ENCODE results near the gene XKR7. TPM values are rescaled to one million over a fixed set of nuclear protein-coding genes. Genes with fewer than 3 reads are reported as not detected.

Gene XKR7
- total and polyA plus RNA-seq, 10 of the 15 experiments (the other 5 are each of a cell fraction or from before 2014, with no cell fraction given): not detected

GRCh38 chr20:32051720-32052089 is 83.8 kb downstream of the XKR7 start:
- no peak overlapping the region for H2AFZ ChIP-seq (ENCODE audit: control insufficient read depth, low read depth, low read length)

GRCh38 chr20:32052090-32052777 is 84.3 kb downstream of the XKR7 start, which contains the start of gene HCK:
TSS of gene HCK (plus strand) at chr20:32052242.
- H3K9ac ChIP-seq (ENCODE audit: control insufficient read depth, insufficient read depth, low read length): peak within 1 kb of the TSS; percentile 75
- FAIRE-seq (no peak), ATAC-seq (peak; percentile 85), DNase-seq (ENCODE audit: low read depth, low spot score) (no peak)
- peaks cover 15% of the 10 kb centered on the region for H3K4me1 ChIP-seq (ENCODE audit: control insufficient read depth, insufficient read depth, low read length)
- H3K9me3 ChIP-seq (replicated peaks; ENCODE audit: control insufficient read depth, insufficient read depth, low read length): no peaks in the 10 kb centered on the region; the same call in 2 of the 3 replicates
- SMC1A ChIA-PET (ENCODE audit: uncharacterized antibody, unreplicated experiment): interaction anchor here (1.0 to 2.0 kb wide), 7 partner anchors 11 to 39 kb away, joined by 3 to 16 read pairs (median 3); no protein-coding TSS in a partner anchor
- H3K27me3 ChIP-seq (replicated peaks in 1 of 2; ENCODE audit: control insufficient read depth in 2 of 2, insufficient read depth in 2 of 2, low read length in 1 of 2): peaks cover 3 to 7% of the 10 kb centered on the region in 2 experiments
- peaks cover 8% of the 10 kb centered on the region for H3K79me2 ChIP-seq (ENCODE audit: control insufficient read depth, insufficient read depth, low read length)
- in situ Hi-C loops (cut with MboI): no loop called here
- H3K4me2 ChIP-seq (ENCODE audit: control insufficient read depth, insufficient read depth): peak within 1 kb of the TSS; percentile 80
- CTCF ChIA-PET: interaction anchor here (1.1 to 10.5 kb wide), 6 partner anchors 10 to 39 kb away, joined by 3 to 106 read pairs (median 8); no protein-coding TSS in a partner anchor
- peak within 1 kb of the TSS; percentile 64 for H3K27ac ChIP-seq (ENCODE audit: control insufficient read depth, insufficient read depth)
- BruUV-seq (replicated peaks): TSS peak; percentile 51
- WGBS (ENCODE audit: insufficient coverage, insufficient replicate concordance, low lambda C conversion rate, missing lambda C conversion rate): under 1% methylated on average over 48 of the region's 58 CpGs
- POLR2A ChIA-PET: interaction anchor here (1.2 to 5.0 kb wide), 5 partner anchors 10 to 21 kb away, joined by 5 to 86 read pairs (median 17); no protein-coding TSS in a partner anchor
- peak within 1 kb of the TSS; percentile 43 for H2AFZ ChIP-seq (ENCODE audit: control insufficient read depth, low read depth, low read length)
- peak within 1 kb of the TSS; percentile 88 for H3K4me3 ChIP-seq
- no peaks in the 10 kb centered on the region for H3K36me3 ChIP-seq (ENCODE audit: control insufficient read depth in 2 of 2, insufficient read depth in 2 of 2, low read length in 1 of 2)
- H4K20me1 ChIP-seq (ENCODE audit: control insufficient read depth, insufficient read depth): no peaks in the 10 kb centered on the region; the same call in 1 of the 2 replicates
- RAD21 ChIA-PET (ENCODE audit: unreplicated experiment): interaction anchor here (1.1 to 17.3 kb wide), 5 partner anchors 10 to 39 kb away, joined by 4 to 215 read pairs (median 19); no protein-coding TSS in a partner anchor
- intact Hi-C loops (cut with micrococcal nuclease; ENCODE audit: unreplicated experiment): loop anchor here (5.0 kb wide), 1 partner anchor 40 kb away; no protein-coding TSS in a partner anchor
- TF ChIP-seq GATAD2B (conservative IDR thresholded peaks at IDR 0.05; ENCODE audit: low read depth): peak; percentile 36; the same call in 1 of the 2 replicates
- 0 out of 2 replicates have a peak, but pooled peaks have one; percentile 29 for TF ChIP-seq ZBTB4 (CRISPR knock-in tag; IDR thresholded peaks at IDR 0.05)
- no peak for TF ChIP-seq ZNF622 (IDR thresholded peaks at IDR 0.05)
- TF ChIP-seq BHLHE40 (IDR thresholded peaks at IDR 0.05; ENCODE audit: borderline replicate concordance in 1 of 2, low read depth in 2 of 2, low read length in 1 of 2): peak in 1 of 2 experiments; percentile 9; a peak in 1 of 4 replicates
- TF ChIP-seq RAD51 (IDR thresholded peaks at IDR 0.05): no peak
- no peak for TF ChIP-seq SIX5 (IDR thresholded peaks at IDR 0.05; ENCODE audit: low read depth, low read length, severe bottlenecking)
- no peak for TF ChIP-seq IRF5 (IDR thresholded peaks at IDR 0.05; ENCODE audit: borderline replicate concordance)

More at GRCh38 chr20:32051720-32052089, 83.8 kb downstream of the XKR7 start:
- TF ChIP-seq SREBF1 (IDR thresholded peaks at IDR 0.05; ENCODE audit: low read length): no peak
- 0 out of 2 replicates have a peak, but pooled peaks have one; percentile 37 for TF ChIP-seq NR2F1 (conservative IDR thresholded peaks at IDR 0.05)
- no peak for TF ChIP-seq TAF1 (IDR thresholded peaks at IDR 0.05; ENCODE audit: borderline replicate concordance, low read depth, low read length)
- SMC1A ChIA-PET (ENCODE audit: uncharacterized antibody, unreplicated experiment): interaction anchor here (1.1 to 2.0 kb wide), 5 partner anchors 11 to 39 kb away, joined by 3 to 16 read pairs (median 3); no protein-coding TSS in a partner anchor
- Histone ChIP-seq H3K4me3 (peak overlapping the region; percentile 88; the same call in 1 of the 2 replicates), H4K20me1 (ENCODE audit: control insufficient read depth, insufficient read depth) (no peaks in the 10 kb centered on the region; the same call in 1 of the 2 replicates), H3K4me1 (ENCODE audit: control insufficient read depth, insufficient read depth, low read length) (peaks cover 11% of the 10 kb centered on the region), H3K9me3 (replicated peaks; ENCODE audit: control insufficient read depth, insufficient read depth, low read length) (no peaks in the 10 kb centered on the region; the same call in 2 of the 3 replicates), H3K36me3 (ENCODE audit: control insufficient read depth in 2 of 2, insufficient read depth in 2 of 2, low read length in 1 of 2) (no peaks in the 10 kb centered on the region), H3K27me3 (replicated peaks in 1 of 2; ENCODE audit: control insufficient read depth in 2 of 2, insufficient read depth in 2 of 2, low read length in 1 of 2) (peaks cover 3 to 7% of the 10 kb centered on the region in 2 experiments), H3K4me2 (ENCODE audit: control insufficient read depth, insufficient read depth) (peak overlapping the region; percentile 80), H3K79me2 (ENCODE audit: control insufficient read depth, insufficient read depth, low read length) (peaks cover 8% of the 10 kb centered on the region), H3K27ac (ENCODE audit: control insufficient read depth, insufficient read depth) (peak overlapping the region; percentile 64; the same call in 1 of the 2 replicates), H3K9ac (ENCODE audit: control insufficient read depth, insufficient read depth, low read length) (no peak overlapping the region; the same call in 1 of the 2 replicates)
- no peak for ATAC-seq
- BruUV-seq (replicated peaks): no TSS peak
- intact Hi-C loops (cut with micrococcal nuclease; ENCODE audit: unreplicated experiment): loop anchor here (5.0 kb wide), 1 partner anchor 41 kb away; no protein-coding TSS in a partner anchor
- no peak for DNase-seq (ENCODE audit: low read depth, low spot score)
- POLR2A ChIA-PET: interaction anchor here (0.6 to 5.0 kb wide), 6 partner anchors 9 to 18 kb away, joined by 4 to 86 read pairs (median 14); no protein-coding TSS in a partner anchor
- in situ Hi-C loops (cut with MboI): no loop called here
- CTCF ChIA-PET: interaction anchor here (1.2 to 10.5 kb wide), 3 partner anchors 9 to 18 kb away, joined by 5 to 106 read pairs (median 10); no protein-coding TSS in a partner anchor
- RAD21 ChIA-PET (ENCODE audit: unreplicated experiment): interaction anchor here (2.3 to 17.3 kb wide), 4 partner anchors 9 to 39 kb away, joined by 15 to 215 read pairs (median 36); no protein-coding TSS in a partner anchor
- FAIRE-seq: no peak
- WGBS (ENCODE audit: insufficient coverage, insufficient replicate concordance, low lambda C conversion rate, missing lambda C conversion rate): 14% methylated on average over 14 of the region's 14 CpGs

Measured in GM12878 (cell line).